SK-N-SH treated with all-trans-retinoic acid at 6 μM for 48 hours (cell line): ENCODE data around the gene KRT86.

Experiments used
- ARNTL ChIP-seq: fragments of 450-650 bp; formaldehyde crosslinking; IDR thresholded peaks from 2 replicates; pipeline ENCODE4 v1.5.0; 2020; ENCODE audit warnings: low read depth, mild to moderate bottlenecking, moderate library complexity, borderline replicate concordance
- CSRNP3 ChIP-seq: fragments of 250-450 bp; sonication (Bioruptor Pico); IDR thresholded peaks from 2 replicates; pipeline ENCODE4 v1.5.1; 2021; ENCODE audit warnings: mild to moderate bottlenecking, moderate library complexity
- ESRRG ChIP-seq: fragments of 250-450 bp; sonication (Bioruptor Pico); IDR thresholded peaks from 2 replicates; pipeline ENCODE4 v1.6.1; 2021; ENCODE audit warnings: mild to moderate bottlenecking
- ISL1 ChIP-seq: fragments of 250-450 bp; sonication (Bioruptor Pico); IDR thresholded peaks from 2 replicates; pipeline ENCODE4 v2.1.2; 2022; ENCODE audit warnings: mild to moderate bottlenecking, moderate library complexity
- OSR1 ChIP-seq: fragments of 250-450 bp; sonication (Bioruptor Pico); IDR thresholded peaks from 2 replicates; pipeline ENCODE4 v1.8.0; 2022; ENCODE audit warnings: moderate library complexity, mild to moderate bottlenecking, inconsistent platforms
- PATZ1 ChIP-seq: fragments of 250-450 bp; sonication (Bioruptor Pico); IDR thresholded peaks from 2 replicates; pipeline ENCODE4 v1.8.0; 2020; ENCODE audit warnings: mild to moderate bottlenecking, moderate library complexity, borderline replicate concordance
- POU6F1 ChIP-seq: fragments of 250-450 bp; sonication (Bioruptor Pico); IDR thresholded peaks from 2 replicates; pipeline ENCODE4 v1.8.0; 2021; ENCODE audit warnings: low read depth, mild to moderate bottlenecking, moderate library complexity, borderline replicate concordance
- SNAI2 ChIP-seq: fragments of 250-450 bp; sonication (Bioruptor Pico); IDR thresholded peaks from 2 replicates; pipeline ENCODE4 v1.5.0; 2020; ENCODE audit warnings: mild to moderate bottlenecking, moderate library complexity
- TOX ChIP-seq: fragments of 250-450 bp; sonication (Bioruptor Pico); IDR thresholded peaks from 2 replicates; pipeline ENCODE4 v1.8.0; 2021; ENCODE audit warnings: mild to moderate bottlenecking, moderate library complexity, borderline replicate concordance
- TSHZ2 ChIP-seq: fragments of 250-450 bp; sonication (Bioruptor Pico); IDR thresholded peaks from 2 replicates; pipeline ENCODE4 v1.5.0; 2020; ENCODE audit warnings: mild to moderate bottlenecking, moderate library complexity
- ZFP3 ChIP-seq: fragments of 250-450 bp; sonication (Bioruptor Pico); IDR thresholded peaks from 2 replicates; pipeline ENCODE4 v1.5.0; 2020; ENCODE audit warnings: mild to moderate bottlenecking, moderate library complexity
- ZFP30 ChIP-seq: fragments of 450-650 bp; formaldehyde crosslinking; IDR thresholded peaks from 2 replicates; pipeline ENCODE4 v1.5.0; 2022; ENCODE audit warnings: mild to moderate bottlenecking, moderate library complexity
- ZNF70 ChIP-seq: fragments of 450-650 bp; formaldehyde crosslinking; IDR thresholded peaks from 2 replicates; pipeline ENCODE4 v1.5.0; 2020; ENCODE audit warnings: mild to moderate bottlenecking, moderate library complexity
- ZNF8 ChIP-seq: fragments of 450-650 bp; formaldehyde crosslinking; IDR thresholded peaks from 2 replicates; pipeline ENCODE4 v1.5.0; 2020; ENCODE audit warnings: mild to moderate bottlenecking, moderate library complexity

GRCh38 chr12:52327052-52327829 is 52.8 kb downstream of the KRT86 start:
- TF ChIP-seq OSR1 (CRISPR knock-in tag), result no peak
- TF ChIP-seq PATZ1 (CRISPR knock-in tag), result no peak
- no peak for TF ChIP-seq ARNTL
- no peak for TF ChIP-seq ZNF8 (CRISPR knock-in tag)
- no peak for TF ChIP-seq ZFP30
- no peak for TF ChIP-seq CSRNP3
- TF ChIP-seq ISL1, result no peak
- TF ChIP-seq POU6F1 (CRISPR knock-in tag), result no peak
- TF ChIP-seq TOX, result no peak
- no peak for TF ChIP-seq ZNF70 (CRISPR knock-in tag)
- no peak for TF ChIP-seq ESRRG (CRISPR knock-in tag)
- no peak for TF ChIP-seq TSHZ2 (CRISPR knock-in tag)
- no peak for TF ChIP-seq SNAI2 (CRISPR knock-in tag)
- no peak for TF ChIP-seq ZFP3 (CRISPR knock-in tag)
